Measurements from ENCODE around the gene MATR3. TPM values are rescaled to one million over a fixed set of nuclear protein-coding genes. Genes with fewer than 3 reads are reported as not detected.

Gene MATR3
- total and polyA plus RNA-seq, 10 of the 15 experiments (the other 5 are each of a cell fraction or from before 2014, with no cell fraction given): 134 to 401 (median 221) TPM

DNA sequence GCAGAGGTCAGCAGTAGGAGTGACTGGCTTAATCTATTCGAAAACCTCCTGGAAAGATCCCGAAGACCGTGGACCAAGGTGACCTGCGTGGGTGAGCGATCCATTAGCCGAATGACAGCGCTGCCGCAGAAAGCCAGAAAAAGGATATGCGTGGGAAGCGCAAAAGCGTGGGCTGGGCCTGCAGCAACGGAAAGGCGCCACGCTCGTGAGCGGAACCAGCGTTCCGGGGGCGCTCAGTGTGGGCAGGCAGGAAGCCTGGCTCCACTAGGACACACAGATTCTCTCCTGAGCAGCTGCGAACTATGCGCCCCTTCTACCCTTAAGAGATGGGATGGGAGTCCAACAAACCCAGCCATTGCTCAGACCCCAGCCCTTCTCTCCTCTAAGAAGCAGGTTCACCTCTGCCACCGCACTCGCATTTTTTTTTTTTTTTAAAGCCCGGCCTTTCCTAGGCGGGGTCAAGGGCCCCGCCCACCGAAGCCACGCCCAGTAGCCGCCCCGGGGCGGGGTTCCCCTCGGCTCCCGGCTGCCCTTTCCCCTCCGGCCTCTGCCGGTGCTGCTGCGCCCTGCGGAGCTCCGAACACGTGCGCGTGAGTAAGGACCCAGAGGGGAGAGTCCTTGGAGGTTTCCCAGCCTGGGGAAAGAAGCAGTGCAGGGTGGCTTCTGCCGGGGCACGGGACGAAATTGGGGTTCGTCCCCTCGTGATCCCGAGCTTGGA is 19.8 kb upstream of the MATR3 start (continued):
- TF ChIP-seq BMI1 (IDR thresholded peaks at IDR 0.05; ENCODE audit: borderline replicate concordance): peak; percentile 16; the same call in 1 of the 2 replicates
- peak; percentile 85; the same call in 1 of the 2 replicates for TF ChIP-seq BCL11A (IDR thresholded peaks at IDR 0.05; ENCODE audit: low read depth, low read length)
- no peak; the same call in 1 of the 2 replicates for TF ChIP-seq LARP7 (IDR thresholded peaks at IDR 0.05)
- no peak; the same call in 1 of the 2 replicates for TF ChIP-seq HDAC2 (IDR thresholded peaks at IDR 0.05)
- TF ChIP-seq STAT3 (IDR thresholded peaks at IDR 0.05; ENCODE audit: low read depth, low read length): no peak

DNA sequence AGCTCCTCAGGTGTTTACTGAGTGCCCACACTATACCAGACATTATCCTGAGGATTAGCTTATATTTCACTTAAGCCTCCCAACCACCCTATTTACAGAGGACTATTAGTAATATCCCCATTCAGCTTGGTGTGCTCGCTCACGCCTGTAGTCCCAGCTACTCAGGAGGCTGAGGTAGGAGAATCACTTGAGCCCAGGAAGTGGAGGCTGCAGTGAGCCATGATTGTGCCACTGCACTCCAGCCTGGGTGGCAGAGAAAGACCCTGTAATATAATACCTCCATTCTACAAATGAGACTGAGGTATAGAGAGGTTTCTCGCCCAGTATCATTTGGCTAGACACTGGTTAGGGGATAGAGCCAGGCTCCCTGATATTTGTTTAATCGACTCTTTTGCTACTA is 18.0 kb upstream of the MATR3 start:
- ChIA-PET CTCF (interaction anchor here (0.6 to 5.9 kb wide), 9 partner anchors 10 to 814 kb away, joined by 3 to 47 read pairs (median 5); partner anchors contain the start of genes MATR3 and PAIP2), RAD21 (ENCODE audit: unreplicated experiment) (interaction anchor here (0.7 to 4.4 kb wide), 14 partner anchors 9 to 250 kb away, joined by 3 to 31 read pairs (median 4); partner anchors contain the start of genes MATR3, MZB1, PAIP2 and SPATA24), SMC1A (ENCODE audit: uncharacterized antibody, unreplicated experiment) (interaction anchor here (0.9 to 9.9 kb wide), 14 partner anchors 9 to 352 kb away, joined by 4 to 136 read pairs (median 5); partner anchors contain the start of genes MATR3, MZB1 and SPATA24), POLR2A (interaction anchor here (0.5 to 3.0 kb wide), 16 partner anchors 9 to 732 kb away, joined by 3 to 19 read pairs (median 5); partner anchors contain the start of genes MATR3 and MZB1)
- H2AFZ ChIP-seq (ENCODE audit: control insufficient read depth, low read depth, low read length): no peak overlapping the region
- DNase-seq (ENCODE audit: low read depth, low spot score) (no peak), ATAC-seq (no peak), FAIRE-seq (no peak)
- H3K9ac ChIP-seq (ENCODE audit: control insufficient read depth, insufficient read depth, low read length): peak overlapping the region; percentile 95
- H3K36me3 ChIP-seq (ENCODE audit: control insufficient read depth in 2 of 2, insufficient read depth in 2 of 2, low read length in 1 of 2): peaks cover 2 to 23% of the 10 kb centered on the region in 2 experiments
- intact Hi-C loops (cut with micrococcal nuclease; ENCODE audit: unreplicated experiment) (loop anchor here (2.0 to 5.0 kb wide), 2 partner anchors 19 to 252 kb away; no protein-coding TSS in a partner anchor), in situ Hi-C loops (cut with MboI) (no loop called here)
- H3K27ac ChIP-seq (ENCODE audit: control insufficient read depth, insufficient read depth): peak overlapping the region; percentile 64
- no peaks in the 10 kb centered on the region for H3K27me3 ChIP-seq (replicated peaks in 1 of 2; ENCODE audit: control insufficient read depth in 2 of 2, insufficient read depth in 2 of 2, low read length in 1 of 2)
- no peaks in the 10 kb centered on the region; the same call in 1 of the 2 replicates for H4K20me1 ChIP-seq (ENCODE audit: control insufficient read depth, insufficient read depth)
- TF ChIP-seq MAX (IDR thresholded peaks at IDR 0.05; ENCODE audit: low read depth, low read length) (no peak), CBFB (IDR thresholded peaks at IDR 0.05; ENCODE audit: low read depth) (0 out of 2 replicates have a peak, but pooled peaks have one; percentile 8)
- H3K4me2 ChIP-seq (ENCODE audit: control insufficient read depth, insufficient read depth): peak overlapping the region; percentile 93
- H3K4me3 ChIP-seq: peak overlapping the region; percentile 82
- no TSS peak for BruUV-seq (replicated peaks)
- H3K79me2 ChIP-seq (ENCODE audit: control insufficient read depth, insufficient read depth, low read length): peaks cover 65% of the 10 kb centered on the region
- H3K9me3 ChIP-seq (replicated peaks; ENCODE audit: control insufficient read depth, insufficient read depth, low read length): no peaks in the 10 kb centered on the region
- H3K4me1 ChIP-seq (ENCODE audit: control insufficient read depth, insufficient read depth, low read length): peaks cover 41% of the 10 kb centered on the region
- whole genome bisulfite sequencing (ENCODE audit: insufficient coverage, insufficient replicate concordance, low lambda C conversion rate, missing lambda C conversion rate): 0% methylated on average over 4 of the region's 4 CpGs
